HUES6 (cell line): Measurements from ENCODE around the gene PSMD13.
"Not testable (repeated sequence)": the region's sequence is repeated elsewhere in the genome, so short reads cannot be mapped to it uniquely, and the experiment has no call there.

Source experiments
- H3K27ac ChIP-seq: 2 replicates; pipeline ENCODE4 v1.7.0; 2013; ENCODE audit warnings: low read depth, mild to moderate bottlenecking, low read length, inconsistent platforms
- H3K27me3 ChIP-seq: 2 replicates; pipeline ENCODE4 v1.6.1; 2013; ENCODE audit warnings: low read length; ENCODE audit not compliant: control insufficient read depth, insufficient read depth
- H3K36me3 ChIP-seq: 2 replicates; pipeline ENCODE4 v1.6.1; 2013; ENCODE audit warnings: low read length; ENCODE audit not compliant: control insufficient read depth, insufficient read depth
- H3K4me1 ChIP-seq: 2 replicates; pipeline ENCODE4 v1.6.1; 2013; ENCODE audit warnings: low read length; ENCODE audit not compliant: control insufficient read depth, insufficient read depth
- H3K4me3 ChIP-seq: 2 replicates; pipeline ENCODE4 v1.5.1; 2013; ENCODE audit warnings: low read depth, low read length
- H3K9ac ChIP-seq: one replicate; pipeline ENCODE4 v1.6.1; 2013; ENCODE audit warnings: mild to moderate bottlenecking, low read length
- H3K9me3 ChIP-seq: 2 replicates; pipeline ENCODE4 v1.6.1; 2013; ENCODE audit warnings: low read depth, low read length; ENCODE audit not compliant: control insufficient read depth, insufficient read depth

PSMD13 gene

DNA sequence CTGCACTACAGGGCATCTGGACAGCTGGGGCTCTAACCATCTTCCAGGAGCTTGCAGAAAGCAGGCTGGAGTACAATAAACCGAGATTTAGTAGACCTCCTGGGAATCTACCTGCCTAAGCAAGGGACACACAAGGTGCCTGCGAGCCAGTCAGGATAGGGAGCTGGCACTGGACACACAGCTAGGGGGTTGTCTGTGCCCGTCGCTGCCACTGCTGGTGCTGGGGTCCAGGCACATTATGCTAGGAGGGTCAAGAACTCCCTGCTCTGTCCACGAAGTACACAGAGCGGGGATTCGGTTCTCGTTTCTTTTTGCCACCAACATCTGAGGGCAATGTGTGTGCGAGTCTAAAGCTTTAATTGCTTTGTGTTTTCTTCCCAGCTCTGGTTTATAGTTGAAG lies 25.0 kb upstream of the PSMD13 start:
- H3K36me3 ChIP-seq: peaks cover 71% of the 10 kb centered on the region

GRCh38 chr11:212150-213100 lies 24.4 kb upstream of the PSMD13 start:
- Histone ChIP-seq H3K36me3 (peaks cover 71% of the 10 kb centered on the region), H3K27me3 (no peaks in the 10 kb centered on the region), H3K27ac (no peak overlapping the region), H3K9me3 (no peaks in the 10 kb centered on the region), H3K4me1 (peaks cover 10% of the 10 kb centered on the region), H3K9ac (no peak overlapping the region), H3K4me3 (no peak overlapping the region)

More for the DNA sequence above, 25.0 kb upstream of the PSMD13 start:
- Histone ChIP-seq H3K9me3 (no peaks in the 10 kb centered on the region), H3K27ac (no peak overlapping the region), H3K27me3 (no peaks in the 10 kb centered on the region), H3K4me3 (no peak overlapping the region), H3K4me1 (peaks cover 10% of the 10 kb centered on the region), H3K9ac (no peak overlapping the region)

DNA sequence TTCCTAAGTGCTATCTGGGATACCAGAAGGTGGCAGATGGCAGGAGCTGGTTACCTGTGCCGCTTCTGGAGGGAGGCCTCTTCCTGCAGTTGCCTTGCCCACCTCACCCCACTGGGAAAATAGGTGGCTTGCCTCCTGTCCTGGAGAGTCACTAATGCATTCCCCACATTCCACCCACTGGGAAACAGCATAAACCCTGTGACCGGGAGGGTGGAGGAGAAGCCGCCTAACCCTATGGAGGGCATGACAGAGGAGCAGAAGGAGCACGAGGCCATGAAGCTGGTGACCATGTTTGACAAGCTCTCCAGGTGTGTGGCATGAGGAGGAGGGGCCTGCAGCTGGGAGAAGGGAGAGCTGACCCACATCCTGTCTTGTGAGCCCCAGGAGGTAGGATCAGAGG lies 23.7 kb upstream of the PSMD13 start:
- Histone ChIP-seq H3K4me3 (no peak overlapping the region), H3K27ac (no peak overlapping the region), H3K9ac (no peak overlapping the region), H3K27me3 (no peaks in the 10 kb centered on the region), H3K9me3 (no peaks in the 10 kb centered on the region), H3K36me3 (peaks cover 71% of the 10 kb centered on the region), H3K4me1 (peaks cover 10% of the 10 kb centered on the region)

- Histone ChIP-seq H3K4me1 (peaks cover 10% of the 10 kb centered on the region), H3K4me3 (no peak overlapping the region), H3K27me3 (no peaks in the 10 kb centered on the region), H3K27ac (no peak overlapping the region), H3K9me3 (no peaks in the 10 kb centered on the region), H3K36me3 (peaks cover 71% of the 10 kb centered on the region), H3K9ac (no peak overlapping the region)
Observed at GRCh38 chr11:214083-214482, 22.7 kb upstream of the PSMD13 start.

- Histone ChIP-seq H3K27ac (no peak overlapping the region), H3K4me1 (no peaks in the 10 kb centered on the region), H3K9me3 (no peaks in the 10 kb centered on the region), H3K36me3 (peaks cover 58% of the 10 kb centered on the region), H3K4me3 (no peak overlapping the region), H3K27me3 (no peaks in the 10 kb centered on the region), H3K9ac (no peak overlapping the region)
Observed at GRCh38 chr11:215581-216037, 21.2 kb upstream of the PSMD13 start.

DNA sequence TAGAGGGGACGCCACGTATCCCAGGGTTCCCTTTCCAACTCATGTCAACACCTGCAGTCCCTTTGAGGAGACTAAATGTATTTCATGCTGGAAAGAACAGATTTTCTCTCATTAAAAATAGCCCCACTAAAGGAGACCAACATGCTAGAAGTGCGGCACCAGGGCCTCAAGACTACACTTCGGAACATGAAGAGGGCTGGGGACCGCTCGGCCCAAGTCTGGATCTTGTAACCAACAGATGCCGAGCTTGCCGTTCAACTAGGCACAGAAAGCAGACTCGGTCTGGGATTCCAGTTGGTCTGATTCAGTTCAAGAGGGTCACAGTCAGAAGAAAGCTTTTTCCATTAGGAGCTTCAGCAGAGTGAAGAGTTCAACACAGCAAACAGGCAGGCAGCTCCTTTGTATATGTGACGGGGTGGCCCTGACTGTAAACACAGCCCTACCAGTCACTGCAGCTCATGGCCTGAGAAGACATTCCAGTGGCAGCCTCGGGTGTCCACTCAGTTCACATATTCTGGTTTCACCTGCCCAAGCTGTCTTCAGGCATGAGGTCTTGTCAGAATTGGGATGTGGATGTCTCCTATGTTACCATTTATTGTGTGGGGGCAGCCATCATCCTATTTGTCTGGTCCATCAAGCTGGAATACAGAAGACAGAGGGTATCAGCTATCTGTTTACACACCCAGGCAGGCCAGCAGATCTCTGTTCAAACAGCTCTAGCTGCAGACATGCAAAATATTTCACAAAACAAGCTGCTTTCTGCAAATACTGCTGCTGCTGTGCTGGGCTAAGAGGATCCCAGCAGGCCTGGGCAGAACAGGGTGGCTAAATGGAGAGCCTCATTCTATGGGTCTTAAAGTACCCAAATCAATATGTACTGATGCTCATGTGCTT lies 20.4 kb upstream of the PSMD13 start:
- H3K9ac ChIP-seq: no peak overlapping the region
- no peaks in the 10 kb centered on the region for H3K27me3 ChIP-seq
- peaks cover 51% of the 10 kb centered on the region for H3K36me3 ChIP-seq
- no peak overlapping the region for H3K4me3 ChIP-seq
- no peaks in the 10 kb centered on the region for H3K9me3 ChIP-seq
- H3K27ac ChIP-seq: no peak overlapping the region
- H3K4me1 ChIP-seq: no peaks in the 10 kb centered on the region

DNA sequence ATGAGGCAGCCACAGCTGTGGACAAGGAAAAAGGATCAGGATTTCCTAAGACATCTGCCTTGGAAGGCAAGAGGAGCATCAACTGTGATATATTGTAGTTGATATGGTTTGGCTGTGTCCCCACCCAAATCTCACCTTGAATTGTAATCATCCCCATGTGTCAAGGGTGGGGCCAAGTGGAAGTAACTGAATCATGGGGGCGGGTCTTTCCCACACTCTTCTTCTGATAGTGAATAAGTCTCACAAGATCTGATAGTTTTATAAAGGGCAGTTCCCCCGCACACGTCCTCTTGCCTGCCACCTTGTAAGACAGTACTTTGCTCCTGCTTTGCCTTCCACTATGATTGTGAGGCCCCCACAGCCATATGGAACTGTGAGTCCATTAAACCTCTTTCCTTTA lies 19.1 kb upstream of the PSMD13 start:
- no peaks in the 10 kb centered on the region for H3K4me1 ChIP-seq
- H3K27ac ChIP-seq: no peak overlapping the region
- peaks cover 38% of the 10 kb centered on the region for H3K36me3 ChIP-seq
- no peak overlapping the region for H3K4me3 ChIP-seq
- no peaks in the 10 kb centered on the region for H3K9me3 ChIP-seq
- H3K9ac ChIP-seq: no peak overlapping the region
- H3K27me3 ChIP-seq: no peaks in the 10 kb centered on the region

- Histone ChIP-seq H3K27ac (no peak overlapping the region), H3K4me3 (no peak overlapping the region), H3K9me3 (no peaks in the 10 kb centered on the region), H3K4me1 (no peaks in the 10 kb centered on the region), H3K9ac (no peak overlapping the region), H3K27me3 (no peaks in the 10 kb centered on the region), H3K36me3 (peaks cover 26% of the 10 kb centered on the region)
Observed at GRCh38 chr11:218815-219593, 17.8 kb upstream of the PSMD13 start.

- H3K9ac ChIP-seq, H3K36me3 ChIP-seq, H3K4me1 ChIP-seq, H3K27ac ChIP-seq, H3K27me3 ChIP-seq, H3K9me3 ChIP-seq, H3K4me3 ChIP-seq: not testable (repeated sequence)
Observed at GRCh38 chr11:220641-221215, 16.0 kb upstream of the PSMD13 start.

DNA sequence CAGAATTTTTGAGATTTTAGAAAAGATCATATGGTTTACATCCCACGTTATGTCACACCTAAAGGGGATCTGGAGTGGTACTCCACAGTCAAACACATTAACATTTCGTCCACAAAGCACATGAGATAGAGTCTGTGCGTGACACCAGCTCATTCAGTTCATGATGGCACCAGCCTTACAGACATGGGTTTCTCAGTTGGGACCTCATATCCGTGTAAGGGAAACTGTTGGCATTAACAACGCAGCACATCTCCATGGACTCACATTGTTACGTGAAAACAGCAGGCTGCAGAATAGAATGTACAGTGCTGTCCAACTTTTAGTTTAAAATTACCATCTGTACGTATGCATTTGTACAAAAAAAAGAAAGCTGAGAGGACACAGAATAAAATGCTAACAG lies 15.2 kb upstream of the PSMD13 start:
- Histone ChIP-seq H3K27me3 (no peaks in the 10 kb centered on the region), H3K36me3 (peaks cover 2% of the 10 kb centered on the region), H3K4me1 (no peaks in the 10 kb centered on the region), H3K9ac (no peak overlapping the region), H3K27ac (no peak overlapping the region), H3K4me3 (no peak overlapping the region), H3K9me3 (no peaks in the 10 kb centered on the region)
